HepG2 (cell line): Measurements from ENCODE around the gene TEAD1. TPM values are rescaled to one million over a fixed set of nuclear protein-coding genes. Genes with fewer than 3 reads are reported as not detected.

Experiments
- ATAC-seq: fragments of 200-7000 bp; cut with Tn5 transposase; 3 replicates; pipeline ENCODE4 v1.9.1; 2020; ENCODE audit warnings: mild to moderate bottlenecking, moderate library complexity
- BruUV-seq: library from RNA; stranded (reverse); fragments of 400-500 nt; replicated peaks from 2 replicates; lab custom pipeline; 2021; lab: Mats Ljungman, UMichigan
- CTCF ChIA-PET: fragments of 300-600 bp; formaldehyde crosslinking; extraction: SDS; loops from one replicate; lab custom pipeline; 2021; ENCODE audit warnings: low total read pairs, inconsistent platforms, low intra/inter-chr PET ratio; lab: Yijun Ruan, JAX
- POLR2A ChIA-PET: fragments of 350-600 bp; sonication (Branson Sonifier 250); formaldehyde crosslinking; loops from one replicate; lab custom pipeline; 2020; ENCODE audit warnings: antibody characterized with exemption, inconsistent platforms; lab: Yijun Ruan, JAX
- DNase-seq: peaks from one replicate; pipeline ENCODE4 v3.0.0-alpha.2; 2015; ENCODE audit warnings: low spot score
- FAIRE-seq: peaks from 3 replicates; lab custom pipeline; 2011; peaks lifted over from hg19 to GRCh38; lab: Jason Lieb, UNC
- H2AFZ ChIP-seq: one replicate; pipeline ENCODE4 v1.6.1; 2011; ENCODE audit warnings: low read length, inconsistent platforms
- H3K27ac ChIP-seq: fragments of 300-600 bp; 3 replicates; pipeline ENCODE4 v1.8.0; 2011; ENCODE audit warnings: mixed run types, mild to moderate bottlenecking, mixed read lengths, low read length, inconsistent platforms; ENCODE audit not compliant: insufficient read depth; ENCODE audit errors: extremely low read length
- H3K27me3 ChIP-seq, 2 experiments: fragments of 200-600 bp in 1 of 2; 2 replicates in 1 of 2; 3 replicates in 1 of 2; pipeline versions ENCODE4 v1.6.0 to v1.8.0; 2011; ENCODE audit warnings: low read length in 2 of 2, mild to moderate bottlenecking in 2 of 2, moderate library complexity in 2 of 2, inconsistent platforms in 1 of 2; ENCODE audit not compliant: insufficient read depth in 2 of 2, control insufficient read depth in 1 of 2
- H3K36me3 ChIP-seq, 2 experiments: fragments of 200-600 bp in 1 of 2; replicated peaks in 1 of 2; 2 replicates in 1 of 2; 3 replicates in 1 of 2; pipeline versions ENCODE4 v1.5.1 to v1.8.0; 2011; ENCODE audit warnings: low read length in 2 of 2, inconsistent platforms in 1 of 2; ENCODE audit not compliant: insufficient read depth in 2 of 2, control insufficient read depth in 1 of 2
- H3K4me1 ChIP-seq: 2 replicates; pipeline ENCODE4 v1.5.1; 2012; ENCODE audit warnings: low read length, inconsistent platforms; ENCODE audit not compliant: insufficient read depth
- H3K4me2 ChIP-seq: 2 replicates; pipeline ENCODE4 v1.6.0; 2011; ENCODE audit warnings: low read depth, low read length, inconsistent platforms
- H3K4me3 ChIP-seq, 3 experiments: fragments of 200-600 bp in 1 of 3; sonication (generic), shearing (Covaris generic) in 1 of 3; replicated peaks in 1 of 3; 2 replicates each; pipeline ENCODE4 v1.5.1; 2011 to 2016; ENCODE audit warnings: low read length in 3 of 3, inconsistent platforms in 2 of 3, low read depth in 2 of 3, mild to moderate bottlenecking in 2 of 3, control low read depth in 1 of 3, mixed read lengths in 1 of 3; ENCODE audit not compliant: insufficient read depth in 1 of 3
- H3K79me2 ChIP-seq: one replicate; pipeline ENCODE4 v1.6.1; 2011; ENCODE audit warnings: low read length, inconsistent platforms; ENCODE audit not compliant: insufficient read depth
- H3K9ac ChIP-seq: 2 replicates; pipeline ENCODE4 v1.6.0; 2011; ENCODE audit warnings: mild to moderate bottlenecking, low read depth, low read length, inconsistent platforms; ENCODE audit not compliant: insufficient read depth
- H3K9me3 ChIP-seq: 2 replicates; pipeline ENCODE4 v1.5.1; 2012; ENCODE audit warnings: mild to moderate bottlenecking, low read length
- H4K20me1 ChIP-seq: 2 replicates; pipeline ENCODE4 v1.6.0; 2011; ENCODE audit warnings: inconsistent platforms, mild to moderate bottlenecking, low read length, moderate library complexity; ENCODE audit not compliant: insufficient read depth
- PRPF4 ChIP-seq: fragments of 200-400 bp; formaldehyde crosslinking; IDR thresholded peaks from 2 replicates; pipeline ENCODE4 v1.6.1; 2016; ENCODE audit warnings: low read length, low read depth; ENCODE audit not compliant: poor library complexity, severe bottlenecking
- ZNF512B ChIP-seq: sonication (generic); formaldehyde crosslinking; IDR thresholded peaks from 2 replicates; pipeline ENCODE4 v1.5.1; 2020; ENCODE audit warnings: missing genetic modification reagents, mild to moderate bottlenecking, borderline replicate concordance
- ZNF577 ChIP-seq: sonication (generic); formaldehyde crosslinking; IDR thresholded peaks from 2 replicates; pipeline ENCODE4 v1.4.0; 2020; ENCODE audit warnings: mild to moderate bottlenecking, low read depth, missing genetic modification reagents, borderline replicate concordance
- ZNF670 ChIP-seq: sonication (generic); formaldehyde crosslinking; IDR thresholded peaks from 2 replicates; pipeline ENCODE4 v1.8.0; 2022; ENCODE audit warnings: mild to moderate bottlenecking, missing genetic modification reagents, borderline replicate concordance
- ZNF782 ChIP-seq: sonication (generic); formaldehyde crosslinking; IDR thresholded peaks from 2 replicates; pipeline ENCODE4 v1.4.0; 2020; ENCODE audit warnings: missing genetic modification reagents, mild to moderate bottlenecking, borderline replicate concordance
- WGBS: methylation state at CpG from one replicate; pipeline ENCODE4 v1.1.6; 2017; ENCODE audit warnings: low lambda C conversion rate; 5-methylcytosine and 5-hydroxymethylcytosine counted together
- in situ Hi-C: cut with HindIII; loops from 2 replicates; pipeline ENCODE4 v1.10.0; 2017; ENCODE audit warnings: low pct_unique_long_range_greater_than_20kb; ENCODE audit not compliant: extremely low pct_ligation_motif_present
- intact Hi-C: fragments of 100-400 bp; cut with micrococcal nuclease; formaldehyde crosslinking; loops from one replicate; pipeline ENCODE4 v1.10.0; 2022; ENCODE audit not compliant: unreplicated experiment
- polyA plus RNA-seq, 8 experiments: library from polyadenylated mRNA; depleted of rRNA in 3 of 8; stranded (reverse) in 7 of 8; unstranded in 1 of 8; fragments of >200 nt; fragmentation: Illumina TruSeq in 4 of 8; extraction: Trizol in 4 of 8; gene quantifications; 2 replicates each; pipeline versions ENCODE4 v1.2.1 to v1.2.3, GENCODE V29; 2011 to 2016; ENCODE audit warnings: low read depth in 4 of 8, missing spikeins in 1 of 8, mixed read lengths in 1 of 8; ENCODE audit not compliant: insufficient read depth in 1 of 8
- total RNA-seq, 5 experiments: library from RNA; depleted of rRNA; stranded (reverse); fragments of >200 nt; fragmentation: Illumina TruSeq; extraction: Trizol; gene quantifications; 2 replicates each; pipeline ENCODE4 v1.2.3, GENCODE V29; 2016; ENCODE audit warnings: low read depth in 1 of 5
- TF ChIP-seq, protein P1 (sequence below), 2 experiments: fragments of 450-650 bp in 1 of 2; sonication (generic) in 1 of 2; formaldehyde crosslinking in 1 of 2; IDR thresholded peaks; 2 replicates each; pipeline versions ENCODE4 v1.6.1 to v1.8.0; 2016 to 2022; ENCODE audit warnings: antibody characterized with exemption in 1 of 2, mild to moderate bottlenecking in 1 of 2, missing genetic modification reagents in 1 of 2
- TF ChIP-seq, protein P2 (sequence below): sonication (generic); formaldehyde crosslinking; IDR thresholded peaks from 2 replicates; pipeline ENCODE4 v1.9.0; 2021; ENCODE audit warnings: missing genetic modification reagents, borderline replicate concordance

The TEAD1 gene
- total and polyA plus RNA-seq, 2 of the 13 experiments (the other 11 are each of a cell fraction or from before 2014, with no cell fraction given) = 20.1 to 30.5 TPM

- H3K79me2 ChIP-seq = no peaks in the 10 kb centered on the region
- H3K4me2 ChIP-seq = no peak overlapping the region
- intact Hi-C loops = no loop called here
- CTCF ChIA-PET = no interaction called here
- no peaks in the 10 kb centered on the region for H4K20me1 ChIP-seq
- no peak overlapping the region for H2AFZ ChIP-seq
- FAIRE-seq (no peak), ATAC-seq (no peak), DNase-seq (no peak)
- no TSS peak for BruUV-seq
- H3K36me3 ChIP-seq = no peaks in the 10 kb centered on the region
- in situ Hi-C loops = no loop called here
- POLR2A ChIA-PET = no interaction called here
- 50% methylated on average over 3 of the region's 3 CpGs for WGBS
- H3K9me3 ChIP-seq = peaks cover 7% of the 10 kb centered on the region; the same call in 1 of the 2 replicates
- H3K27ac ChIP-seq = no peak overlapping the region
- no peak overlapping the region for H3K4me3 ChIP-seq
- no peaks in the 10 kb centered on the region for H3K4me1 ChIP-seq
- H3K27me3 ChIP-seq = peaks cover 0 to under 1% of the 10 kb centered on the region in 2 experiments; a peak in 1 of 5 replicates
- H3K9ac ChIP-seq = no peak overlapping the region
- TF ChIP-seq ZNF782 (CRISPR knock-in tag) (no peak), PRPF4 (no peak), ZNF512B (no peak), ZNF670 (CRISPR knock-in tag) (no peak), ZNF577 (CRISPR knock-in tag) (no peak)
- TF ChIP-seq, protein P1, sequence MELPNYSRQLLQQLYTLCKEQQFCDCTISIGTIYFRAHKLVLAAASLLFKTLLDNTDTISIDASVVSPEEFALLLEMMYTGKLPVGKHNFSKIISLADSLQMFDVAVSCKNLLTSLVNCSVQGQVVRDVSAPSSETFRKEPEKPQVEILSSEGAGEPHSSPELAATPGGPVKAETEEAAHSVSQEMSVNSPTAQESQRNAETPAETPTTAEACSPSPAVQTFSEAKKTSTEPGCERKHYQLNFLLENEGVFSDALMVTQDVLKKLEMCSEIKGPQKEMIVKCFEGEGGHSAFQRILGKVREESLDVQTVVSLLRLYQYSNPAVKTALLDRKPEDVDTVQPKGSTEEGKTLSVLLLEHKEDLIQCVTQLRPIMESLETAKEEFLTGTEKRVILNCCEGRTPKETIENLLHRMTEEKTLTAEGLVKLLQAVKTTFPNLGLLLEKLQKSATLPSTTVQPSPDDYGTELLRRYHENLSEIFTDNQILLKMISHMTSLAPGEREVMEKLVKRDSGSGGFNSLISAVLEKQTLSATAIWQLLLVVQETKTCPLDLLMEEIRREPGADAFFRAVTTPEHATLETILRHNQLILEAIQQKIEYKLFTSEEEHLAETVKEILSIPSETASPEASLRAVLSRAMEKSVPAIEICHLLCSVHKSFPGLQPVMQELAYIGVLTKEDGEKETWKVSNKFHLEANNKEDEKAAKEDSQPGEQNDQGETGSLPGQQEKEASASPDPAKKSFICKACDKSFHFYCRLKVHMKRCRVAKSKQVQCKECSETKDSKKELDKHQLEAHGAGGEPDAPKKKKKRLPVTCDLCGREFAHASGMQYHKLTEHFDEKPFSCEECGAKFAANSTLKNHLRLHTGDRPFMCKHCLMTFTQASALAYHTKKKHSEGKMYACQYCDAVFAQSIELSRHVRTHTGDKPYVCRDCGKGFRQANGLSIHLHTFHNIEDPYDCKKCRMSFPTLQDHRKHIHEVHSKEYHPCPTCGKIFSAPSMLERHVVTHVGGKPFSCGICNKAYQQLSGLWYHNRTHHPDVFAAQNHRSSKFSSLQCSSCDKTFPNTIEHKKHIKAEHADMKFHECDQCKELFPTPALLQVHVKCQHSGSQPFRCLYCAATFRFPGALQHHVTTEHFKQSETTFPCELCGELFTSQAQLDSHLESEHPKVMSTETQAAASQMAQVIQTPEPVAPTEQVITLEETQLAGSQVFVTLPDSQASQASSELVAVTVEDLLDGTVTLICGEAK (IDR thresholded peaks at IDR 0.05) = no peak
- TF ChIP-seq, protein P1 (CRISPR knock-in tag; IDR thresholded peaks at IDR 0.05) = no peak
- TF ChIP-seq, protein P2, sequence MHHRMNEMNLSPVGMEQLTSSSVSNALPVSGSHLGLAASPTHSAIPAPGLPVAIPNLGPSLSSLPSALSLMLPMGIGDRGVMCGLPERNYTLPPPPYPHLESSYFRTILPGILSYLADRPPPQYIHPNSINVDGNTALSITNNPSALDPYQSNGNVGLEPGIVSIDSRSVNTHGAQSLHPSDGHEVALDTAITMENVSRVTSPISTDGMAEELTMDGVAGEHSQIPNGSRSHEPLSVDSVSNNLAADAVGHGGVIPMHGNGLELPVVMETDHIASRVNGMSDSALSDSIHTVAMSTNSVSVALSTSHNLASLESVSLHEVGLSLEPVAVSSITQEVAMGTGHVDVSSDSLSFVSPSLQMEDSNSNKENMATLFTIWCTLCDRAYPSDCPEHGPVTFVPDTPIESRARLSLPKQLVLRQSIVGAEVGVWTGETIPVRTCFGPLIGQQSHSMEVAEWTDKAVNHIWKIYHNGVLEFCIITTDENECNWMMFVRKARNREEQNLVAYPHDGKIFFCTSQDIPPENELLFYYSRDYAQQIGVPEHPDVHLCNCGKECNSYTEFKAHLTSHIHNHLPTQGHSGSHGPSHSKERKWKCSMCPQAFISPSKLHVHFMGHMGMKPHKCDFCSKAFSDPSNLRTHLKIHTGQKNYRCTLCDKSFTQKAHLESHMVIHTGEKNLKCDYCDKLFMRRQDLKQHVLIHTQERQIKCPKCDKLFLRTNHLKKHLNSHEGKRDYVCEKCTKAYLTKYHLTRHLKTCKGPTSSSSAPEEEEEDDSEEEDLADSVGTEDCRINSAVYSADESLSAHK = no peak
Observed at GRCh38 chr11:12657336-12657735, 16.9 kb upstream of the TEAD1 start.
